Measurements from ENCODE around the gene PTPN9.

DNA sequence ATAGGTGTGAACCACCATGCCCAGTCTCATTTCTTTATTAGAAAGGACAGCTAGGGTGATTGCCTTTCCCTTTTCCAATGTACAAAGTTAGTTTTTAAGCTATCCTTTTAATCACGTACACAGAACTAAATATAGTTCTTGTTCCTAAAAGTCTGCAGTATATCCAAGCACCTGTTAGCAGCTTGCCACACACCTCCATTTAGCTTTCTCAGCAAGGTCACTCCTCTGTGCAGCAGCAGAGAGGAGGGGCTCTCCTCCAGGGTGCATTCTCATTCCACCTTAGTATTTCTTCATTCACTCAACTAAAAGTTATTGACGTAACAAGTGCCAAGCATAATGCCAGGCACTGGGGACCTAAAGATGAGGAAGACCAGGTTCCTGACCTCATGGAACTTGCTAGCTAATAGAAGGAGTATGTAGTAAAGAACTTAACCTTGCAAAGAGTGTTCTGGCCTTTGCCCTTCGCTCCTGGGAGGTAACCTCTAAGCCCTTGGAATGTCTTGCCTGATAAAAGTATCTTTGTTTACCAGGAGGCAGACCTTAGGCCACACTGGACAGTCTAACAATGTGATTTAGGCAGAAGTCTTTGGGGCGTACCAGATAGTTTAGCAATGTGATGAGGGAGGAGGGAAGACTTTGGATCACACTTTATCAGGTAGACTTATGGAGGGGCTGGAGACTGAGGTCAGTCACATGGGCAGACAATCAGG, 12.7 kb upstream of the PTPN9 start:
- TF ChIP-seq TARDBP (IDR thresholded peaks at IDR 0.05) (no peak), PKNOX1 (IDR thresholded peaks at IDR 0.05) (no peak), L3MBTL2 (conservative IDR thresholded peaks at IDR 0.05) (no peak), FOXK2 (IDR thresholded peaks at IDR 0.05) (no peak), FOXA1 (IDR thresholded peaks at IDR 0.05) (no peak), HDGF (IDR thresholded peaks at IDR 0.05; ENCODE audit: borderline replicate concordance) (no peak), FOXM1 (IDR thresholded peaks at IDR 0.05; ENCODE audit: borderline replicate concordance) (no peak), ARNT (IDR thresholded peaks at IDR 0.05) (no peak), SUZ12 (IDR thresholded peaks at IDR 0.05) (no peak)

All from HEK293T (cell line).